Endothelial cell of umbilical vein (primary cell): ENCODE data around the gene USP36.

Experiments
- CTCF ChIP-seq, 2 donors: IDR thresholded peaks; 1 replicate in 1 of 2; 2 replicates in 1 of 2; pipeline ENCODE4 v1.5.1; 2011; ENCODE audit warnings: low read length in 2 of 2, mild to moderate bottlenecking in 2 of 2, moderate library complexity in 2 of 2, control low read depth in 1 of 2, inconsistent platforms in 1 of 2, low read depth in 1 of 2; ENCODE audit not compliant: insufficient read depth in 1 of 2; ENCODE audit errors: extremely low read depth in 1 of 2
- EZH2 ChIP-seq: IDR thresholded peaks from 2 replicates; pipeline ENCODE4 v1.6.1; 2012; ENCODE audit warnings: borderline replicate concordance, low read depth, mild to moderate bottlenecking, moderate library complexity, low read length, inconsistent platforms; ENCODE audit not compliant: severe bottlenecking
- GATA2 ChIP-seq: IDR thresholded peaks from 2 replicates; pipeline ENCODE4 v1.7.0; 2011; ENCODE audit warnings: low read depth, mild to moderate bottlenecking, moderate library complexity, mixed read lengths, low read length; ENCODE audit not compliant: insufficient read length, insufficient read depth
- JUN ChIP-seq: IDR thresholded peaks from 2 replicates; pipeline ENCODE4 v1.6.1; 2011; ENCODE audit warnings: borderline replicate concordance, low read depth; ENCODE audit not compliant: insufficient read length, insufficient read depth
- MYC ChIP-seq: IDR thresholded peaks from one replicate; pipeline ENCODE4 v1.6.1; 2011; ENCODE audit warnings: mild to moderate bottlenecking, low read depth, low read length
- POLR2A ChIP-seq: IDR thresholded peaks from 2 replicates; pipeline ENCODE4 v1.6.1; 2012; ENCODE audit warnings: low read depth, mild to moderate bottlenecking, control low read depth, low read length
- POLR2AphosphoS5 ChIP-seq: IDR thresholded peaks from 2 replicates; pipeline ENCODE4 v1.6.1; 2012; ENCODE audit warnings: low read depth, mild to moderate bottlenecking, control low read depth, low read length, moderate library complexity; ENCODE audit not compliant: insufficient read depth

GRCh38 chr17:78795861-78796516, 44.6 kb downstream of the USP36 start:
- TF ChIP-seq POLR2A (no peak), CTCF (IDR thresholded peaks at IDR 0.05; ENCODE audit: extremely low read depth in 1 of 2, insufficient read depth in 1 of 2, low read depth in 1 of 2, low read length in 2 of 2) (no peak), EZH2 (no peak), JUN (no peak), POLR2AphosphoS5 (no peak), GATA2 (no peak), MYC (no peak)
